ENCODE data around the gene MGRN1.

DNA sequence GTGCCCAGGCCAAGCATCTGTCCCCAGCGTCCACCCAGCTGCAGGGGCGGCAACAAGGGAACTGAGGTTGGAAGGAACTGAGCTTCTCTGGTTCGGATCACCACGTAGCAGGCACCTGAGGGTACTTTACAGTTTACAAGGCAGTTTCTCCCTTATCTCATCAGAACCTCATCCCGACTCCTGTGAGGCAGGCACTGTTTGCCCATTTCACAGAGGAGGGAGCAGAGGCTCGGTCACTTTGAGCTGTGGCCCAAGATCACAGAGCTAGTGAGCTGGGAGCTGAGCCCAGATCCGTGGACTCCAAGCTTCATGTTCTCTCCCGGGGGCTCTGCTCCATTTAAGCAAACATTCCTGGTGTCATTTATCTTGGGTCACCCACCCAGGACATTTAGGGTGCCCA, 25.1 kb upstream of the MGRN1 start:
- TF ChIP-seq, protein P1, sequence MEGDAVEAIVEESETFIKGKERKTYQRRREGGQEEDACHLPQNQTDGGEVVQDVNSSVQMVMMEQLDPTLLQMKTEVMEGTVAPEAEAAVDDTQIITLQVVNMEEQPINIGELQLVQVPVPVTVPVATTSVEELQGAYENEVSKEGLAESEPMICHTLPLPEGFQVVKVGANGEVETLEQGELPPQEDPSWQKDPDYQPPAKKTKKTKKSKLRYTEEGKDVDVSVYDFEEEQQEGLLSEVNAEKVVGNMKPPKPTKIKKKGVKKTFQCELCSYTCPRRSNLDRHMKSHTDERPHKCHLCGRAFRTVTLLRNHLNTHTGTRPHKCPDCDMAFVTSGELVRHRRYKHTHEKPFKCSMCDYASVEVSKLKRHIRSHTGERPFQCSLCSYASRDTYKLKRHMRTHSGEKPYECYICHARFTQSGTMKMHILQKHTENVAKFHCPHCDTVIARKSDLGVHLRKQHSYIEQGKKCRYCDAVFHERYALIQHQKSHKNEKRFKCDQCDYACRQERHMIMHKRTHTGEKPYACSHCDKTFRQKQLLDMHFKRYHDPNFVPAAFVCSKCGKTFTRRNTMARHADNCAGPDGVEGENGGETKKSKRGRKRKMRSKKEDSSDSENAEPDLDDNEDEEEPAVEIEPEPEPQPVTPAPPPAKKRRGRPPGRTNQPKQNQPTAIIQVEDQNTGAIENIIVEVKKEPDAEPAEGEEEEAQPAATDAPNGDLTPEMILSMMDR (IDR thresholded peaks at IDR 0.05; ENCODE audit: insufficient read depth, low read length): no peak
- TF ChIP-seq, protein P2, sequence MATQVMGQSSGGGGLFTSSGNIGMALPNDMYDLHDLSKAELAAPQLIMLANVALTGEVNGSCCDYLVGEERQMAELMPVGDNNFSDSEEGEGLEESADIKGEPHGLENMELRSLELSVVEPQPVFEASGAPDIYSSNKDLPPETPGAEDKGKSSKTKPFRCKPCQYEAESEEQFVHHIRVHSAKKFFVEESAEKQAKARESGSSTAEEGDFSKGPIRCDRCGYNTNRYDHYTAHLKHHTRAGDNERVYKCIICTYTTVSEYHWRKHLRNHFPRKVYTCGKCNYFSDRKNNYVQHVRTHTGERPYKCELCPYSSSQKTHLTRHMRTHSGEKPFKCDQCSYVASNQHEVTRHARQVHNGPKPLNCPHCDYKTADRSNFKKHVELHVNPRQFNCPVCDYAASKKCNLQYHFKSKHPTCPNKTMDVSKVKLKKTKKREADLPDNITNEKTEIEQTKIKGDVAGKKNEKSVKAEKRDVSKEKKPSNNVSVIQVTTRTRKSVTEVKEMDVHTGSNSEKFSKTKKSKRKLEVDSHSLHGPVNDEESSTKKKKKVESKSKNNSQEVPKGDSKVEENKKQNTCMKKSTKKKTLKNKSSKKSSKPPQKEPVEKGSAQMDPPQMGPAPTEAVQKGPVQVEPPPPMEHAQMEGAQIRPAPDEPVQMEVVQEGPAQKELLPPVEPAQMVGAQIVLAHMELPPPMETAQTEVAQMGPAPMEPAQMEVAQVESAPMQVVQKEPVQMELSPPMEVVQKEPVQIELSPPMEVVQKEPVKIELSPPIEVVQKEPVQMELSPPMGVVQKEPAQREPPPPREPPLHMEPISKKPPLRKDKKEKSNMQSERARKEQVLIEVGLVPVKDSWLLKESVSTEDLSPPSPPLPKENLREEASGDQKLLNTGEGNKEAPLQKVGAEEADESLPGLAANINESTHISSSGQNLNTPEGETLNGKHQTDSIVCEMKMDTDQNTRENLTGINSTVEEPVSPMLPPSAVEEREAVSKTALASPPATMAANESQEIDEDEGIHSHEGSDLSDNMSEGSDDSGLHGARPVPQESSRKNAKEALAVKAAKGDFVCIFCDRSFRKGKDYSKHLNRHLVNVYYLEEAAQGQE (IDR thresholded peaks at IDR 0.05; ENCODE audit: insufficient replicate concordance, low read depth): no peak
- no peak for TF ChIP-seq POLR2AphosphoS5 (IDR thresholded peaks at IDR 0.05; ENCODE audit: low read depth)
- TF ChIP-seq GABPA (IDR thresholded peaks at IDR 0.05; ENCODE audit: low read depth): no peak
